Inferior parietal cortex (tissue), 1 donor: ENCODE measurements around the gene MAP4K2.

Experiments used
- DNase-seq: peaks from one replicate; pipeline ENCODE4 v3.0.0-alpha.2; 2016; ENCODE audit errors: extremely low spot score

The MAP4K2 gene

GRCh38 chr11:64736654-64737053 lies 66.4 kb downstream of the MAP4K2 start:
- no peak for DNase-seq

GRCh38 chr11:64735725-64736259 lies 67.2 kb downstream of the MAP4K2 start:
- no peak for DNase-seq
